22Rv1 (cell line): ENCODE measurements around the gene SPN.
"Not testable (repeated sequence)": the region's sequence is repeated elsewhere in the genome, so short reads cannot be mapped to it uniquely, and the experiment has no call there.

ENCODE experiments used
- H3K27ac ChIP-seq: fragments of 450-650 bp; 2 replicates; pipeline ENCODE4 v1.5.1; 2017
- ZFX ChIP-seq: fragments of 450-650 bp; IDR thresholded peaks from 2 replicates; pipeline ENCODE4 v1.6.1; 2017; ENCODE audit warnings: antibody characterized with exemption, borderline replicate concordance
- TF ChIP-seq, protein P1 (sequence below): fragments of 450-650 bp; IDR thresholded peaks from 2 replicates; pipeline ENCODE4 v1.5.1; 2017; ENCODE audit warnings: mild to moderate bottlenecking

Gene SPN, protein sequence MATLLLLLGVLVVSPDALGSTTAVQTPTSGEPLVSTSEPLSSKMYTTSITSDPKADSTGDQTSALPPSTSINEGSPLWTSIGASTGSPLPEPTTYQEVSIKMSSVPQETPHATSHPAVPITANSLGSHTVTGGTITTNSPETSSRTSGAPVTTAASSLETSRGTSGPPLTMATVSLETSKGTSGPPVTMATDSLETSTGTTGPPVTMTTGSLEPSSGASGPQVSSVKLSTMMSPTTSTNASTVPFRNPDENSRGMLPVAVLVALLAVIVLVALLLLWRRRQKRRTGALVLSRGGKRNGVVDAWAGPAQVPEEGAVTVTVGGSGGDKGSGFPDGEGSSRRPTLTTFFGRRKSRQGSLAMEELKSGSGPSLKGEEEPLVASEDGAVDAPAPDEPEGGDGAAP

DNA sequence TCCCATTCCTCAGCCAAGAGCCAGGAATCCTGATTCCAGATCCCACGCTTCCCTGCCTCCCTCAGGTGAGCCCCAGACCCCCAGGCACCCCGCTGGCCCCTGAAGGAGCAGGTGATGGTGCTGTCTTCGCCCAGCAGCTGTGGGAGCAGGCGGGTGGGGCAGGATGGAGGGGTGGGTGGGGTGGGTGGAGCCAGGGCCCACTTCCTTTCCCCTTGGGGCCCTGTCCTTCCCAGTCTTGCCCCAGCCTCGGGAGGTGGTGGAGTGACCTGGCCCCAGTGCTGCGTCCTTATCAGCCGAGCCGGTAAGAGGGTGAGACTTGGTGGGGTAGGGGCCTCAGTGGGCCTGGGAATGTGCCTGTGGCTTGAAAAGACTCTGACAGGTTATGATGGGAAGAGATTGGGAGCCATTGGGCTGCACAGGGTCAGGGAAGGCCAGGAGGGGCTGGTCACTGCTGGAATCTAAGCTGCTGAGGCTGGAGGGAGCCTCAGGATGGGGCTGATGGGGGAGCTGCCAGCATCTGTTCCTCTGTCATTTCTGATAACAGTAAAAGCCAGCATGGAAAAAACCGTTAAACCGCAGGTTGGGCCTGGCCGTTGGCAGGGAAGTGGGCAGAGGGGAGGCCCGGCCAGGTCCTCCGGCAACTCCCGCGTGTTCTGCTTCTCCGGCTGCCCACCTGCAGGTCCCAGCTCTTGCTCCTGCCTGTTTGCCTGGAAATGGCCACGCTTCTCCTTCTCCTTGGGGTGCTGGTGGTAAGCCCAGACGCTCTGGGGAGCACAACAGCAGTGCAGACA, at the start of gene SPN:
Gene SPN (plus strand): TSS at position 232 of the 791 bp plus-strand sequence. CDS start 482 bp downstream, at position 714.
- TF ChIP-seq, protein P1, sequence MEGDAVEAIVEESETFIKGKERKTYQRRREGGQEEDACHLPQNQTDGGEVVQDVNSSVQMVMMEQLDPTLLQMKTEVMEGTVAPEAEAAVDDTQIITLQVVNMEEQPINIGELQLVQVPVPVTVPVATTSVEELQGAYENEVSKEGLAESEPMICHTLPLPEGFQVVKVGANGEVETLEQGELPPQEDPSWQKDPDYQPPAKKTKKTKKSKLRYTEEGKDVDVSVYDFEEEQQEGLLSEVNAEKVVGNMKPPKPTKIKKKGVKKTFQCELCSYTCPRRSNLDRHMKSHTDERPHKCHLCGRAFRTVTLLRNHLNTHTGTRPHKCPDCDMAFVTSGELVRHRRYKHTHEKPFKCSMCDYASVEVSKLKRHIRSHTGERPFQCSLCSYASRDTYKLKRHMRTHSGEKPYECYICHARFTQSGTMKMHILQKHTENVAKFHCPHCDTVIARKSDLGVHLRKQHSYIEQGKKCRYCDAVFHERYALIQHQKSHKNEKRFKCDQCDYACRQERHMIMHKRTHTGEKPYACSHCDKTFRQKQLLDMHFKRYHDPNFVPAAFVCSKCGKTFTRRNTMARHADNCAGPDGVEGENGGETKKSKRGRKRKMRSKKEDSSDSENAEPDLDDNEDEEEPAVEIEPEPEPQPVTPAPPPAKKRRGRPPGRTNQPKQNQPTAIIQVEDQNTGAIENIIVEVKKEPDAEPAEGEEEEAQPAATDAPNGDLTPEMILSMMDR: no peak
- no peak for TF ChIP-seq ZFX
- no peak within 1 kb of the TSS for H3K27ac ChIP-seq

DNA sequence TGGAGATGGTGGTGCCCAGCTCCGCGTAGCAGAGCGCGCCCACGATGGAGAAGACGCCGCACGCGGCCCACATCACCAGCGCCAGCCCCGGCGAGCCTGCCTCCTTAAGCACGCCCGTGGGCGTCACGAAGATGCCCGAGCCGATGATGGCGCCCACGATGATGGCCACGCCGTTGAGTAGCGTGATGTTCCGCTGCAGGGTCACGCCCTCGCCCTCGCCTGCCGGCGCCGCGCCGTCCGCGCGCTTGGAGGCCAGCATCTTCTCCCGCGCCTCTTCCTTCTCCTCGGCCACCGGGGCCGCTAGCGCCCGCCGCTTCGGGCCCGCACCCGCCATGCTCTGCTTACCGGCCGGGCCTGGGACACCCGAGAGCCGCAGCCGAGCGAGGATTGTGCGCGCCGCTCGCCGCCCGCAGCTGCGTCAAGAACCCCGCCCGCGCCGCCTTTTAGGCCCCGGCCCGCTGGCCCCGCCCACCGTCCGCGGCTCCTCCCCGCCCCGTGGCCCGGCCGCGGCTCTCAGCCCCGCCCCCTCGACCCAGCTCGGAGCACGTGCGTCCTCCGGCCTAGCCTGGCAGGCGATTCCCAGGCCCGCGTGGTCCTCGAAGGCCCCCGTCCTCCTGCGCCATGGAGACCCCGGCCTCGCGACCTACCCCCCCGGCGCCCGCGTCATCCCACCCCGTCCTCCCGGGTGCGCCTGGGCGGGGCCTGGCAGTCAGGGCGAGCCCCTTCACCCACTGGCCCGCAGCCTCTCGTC, 49.6 kb upstream of the SPN start:
- peak overlapping the region; percentile 53 for H3K27ac ChIP-seq

DNA sequence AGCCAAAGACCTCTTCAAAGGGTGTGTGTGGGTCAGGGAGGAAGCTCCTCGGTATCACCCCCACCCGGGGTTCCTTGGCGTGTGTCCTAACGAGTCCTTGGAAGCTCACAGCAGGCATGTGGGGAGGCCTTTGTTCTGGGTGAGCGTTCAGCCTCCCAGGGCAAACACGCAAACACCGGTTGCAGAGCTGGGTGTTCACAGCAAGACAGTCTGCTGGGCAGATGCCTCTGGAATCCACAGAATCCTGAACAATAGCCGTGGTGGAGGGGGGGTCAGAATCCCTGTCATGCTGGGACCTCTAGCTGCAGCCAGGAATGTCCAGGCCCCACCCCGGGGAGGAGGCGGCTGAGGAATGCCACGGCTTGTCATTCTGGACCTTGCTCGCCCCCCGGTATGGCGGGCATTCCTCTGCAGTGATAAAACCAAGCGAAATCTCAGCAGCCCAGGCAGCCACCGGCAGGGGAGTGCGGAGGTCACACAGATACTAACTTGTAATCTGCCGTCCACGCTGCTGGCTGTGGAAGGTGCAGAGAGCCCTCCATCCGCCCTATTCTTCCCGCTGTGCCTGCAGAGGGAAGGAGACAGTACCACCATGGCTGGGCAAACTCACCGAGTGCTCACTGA, 48.2 kb upstream of the SPN start:
- H3K27ac ChIP-seq: not testable (repeated sequence)

DNA sequence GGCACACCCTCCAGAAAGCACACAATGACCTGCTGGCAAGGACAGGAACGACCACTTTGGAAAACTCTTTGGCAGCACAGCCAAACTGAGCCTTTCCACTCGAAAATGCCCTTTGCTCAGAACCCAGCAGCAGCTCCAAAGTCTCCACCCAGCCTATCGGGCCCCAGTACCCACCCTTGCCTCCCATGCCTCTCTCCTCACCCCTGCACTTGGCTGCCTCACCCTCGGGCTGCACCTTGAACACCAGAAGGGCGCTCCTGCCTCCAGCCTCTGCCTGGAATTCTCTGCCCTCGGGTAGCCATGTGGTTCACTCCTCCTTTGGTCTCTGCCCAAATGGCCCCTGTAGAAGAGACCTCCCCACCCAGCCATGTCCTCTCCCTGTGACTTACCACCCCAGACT, 46.9 kb upstream of the SPN start:
- not testable (repeated sequence) for H3K27ac ChIP-seq

DNA sequence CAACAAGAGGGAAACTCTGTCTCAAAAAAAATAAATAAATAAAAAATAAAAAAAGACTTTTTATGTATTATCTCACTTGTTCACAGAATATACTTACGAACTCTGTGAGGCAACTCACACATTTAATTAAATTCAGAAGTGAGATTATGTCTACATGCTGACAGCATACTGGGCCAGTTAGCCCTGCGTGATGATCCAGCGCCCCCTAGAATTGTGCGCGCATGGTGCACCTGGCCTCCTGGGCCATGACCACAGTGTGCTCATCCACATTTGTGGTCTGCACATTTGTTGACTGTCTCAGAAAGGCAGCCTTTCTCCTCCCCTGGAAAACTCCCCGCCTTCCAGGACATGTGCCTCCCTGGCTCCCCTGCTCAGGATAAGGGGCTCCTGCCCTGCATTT, 42.5 kb upstream of the SPN start:
- not testable (repeated sequence) for H3K27ac ChIP-seq
- TF ChIP-seq, protein P1: peak; percentile 27

DNA sequence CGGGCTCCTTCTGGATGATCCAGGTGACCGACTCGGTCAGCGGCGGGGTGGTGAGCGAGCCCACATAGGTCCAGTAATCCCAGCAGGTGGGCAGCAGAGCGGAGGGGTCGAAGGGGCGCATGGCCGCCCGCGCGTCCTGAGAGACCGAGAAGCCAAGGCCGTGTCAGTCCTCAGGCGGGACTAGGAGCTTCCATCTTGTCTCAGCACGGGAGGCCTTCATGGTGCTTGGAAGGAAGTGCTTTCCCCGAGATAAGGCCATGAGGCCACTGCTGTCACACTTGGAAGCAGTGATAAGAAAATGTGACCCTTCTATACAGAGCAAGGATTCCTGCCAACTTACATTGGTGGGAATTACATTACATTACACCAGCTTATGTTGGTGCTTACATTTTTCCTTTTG, 40.3 kb upstream of the SPN start:
- not testable (repeated sequence) for H3K27ac ChIP-seq

DNA sequence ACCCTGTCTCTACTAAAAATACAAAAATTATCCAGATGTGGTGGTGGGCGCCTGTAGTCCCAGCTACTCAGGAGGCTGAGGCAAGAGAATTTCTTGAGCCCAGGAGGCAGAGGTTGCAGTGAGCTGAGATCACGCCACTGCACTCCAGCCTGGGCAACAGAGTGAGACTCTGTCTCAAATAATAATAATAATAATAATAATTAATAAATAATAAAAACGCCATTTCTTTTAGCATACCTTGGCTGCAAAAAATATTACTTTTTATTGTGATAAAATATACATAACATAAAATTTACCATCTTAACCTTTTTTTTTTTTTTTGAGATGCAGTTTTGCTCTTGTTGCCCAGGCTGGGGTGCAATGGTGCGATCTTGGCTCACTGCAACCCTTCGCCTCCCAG, 39.8 kb upstream of the SPN start:
- H3K27ac ChIP-seq: not testable (repeated sequence)

DNA sequence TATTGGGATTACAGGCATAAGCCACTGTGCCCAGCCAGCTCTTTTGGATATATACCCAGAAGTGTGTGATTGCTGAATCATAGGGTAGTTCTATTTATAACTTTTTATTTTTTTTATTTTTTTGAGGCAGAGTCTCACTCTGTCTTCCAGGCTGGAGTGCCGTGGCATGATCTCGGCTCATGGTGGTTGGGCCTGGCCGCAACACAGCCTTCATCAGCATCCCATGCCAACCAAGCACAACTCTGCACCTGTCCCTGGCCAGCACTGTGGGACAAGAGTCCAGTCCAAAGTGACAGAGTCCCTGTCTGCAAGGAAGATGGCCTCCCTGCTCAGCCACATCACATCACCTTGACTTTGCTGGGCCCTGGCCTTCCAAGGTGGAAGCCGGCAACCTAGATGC, 37.9 kb upstream of the SPN start:
- not testable (repeated sequence) for H3K27ac ChIP-seq

DNA sequence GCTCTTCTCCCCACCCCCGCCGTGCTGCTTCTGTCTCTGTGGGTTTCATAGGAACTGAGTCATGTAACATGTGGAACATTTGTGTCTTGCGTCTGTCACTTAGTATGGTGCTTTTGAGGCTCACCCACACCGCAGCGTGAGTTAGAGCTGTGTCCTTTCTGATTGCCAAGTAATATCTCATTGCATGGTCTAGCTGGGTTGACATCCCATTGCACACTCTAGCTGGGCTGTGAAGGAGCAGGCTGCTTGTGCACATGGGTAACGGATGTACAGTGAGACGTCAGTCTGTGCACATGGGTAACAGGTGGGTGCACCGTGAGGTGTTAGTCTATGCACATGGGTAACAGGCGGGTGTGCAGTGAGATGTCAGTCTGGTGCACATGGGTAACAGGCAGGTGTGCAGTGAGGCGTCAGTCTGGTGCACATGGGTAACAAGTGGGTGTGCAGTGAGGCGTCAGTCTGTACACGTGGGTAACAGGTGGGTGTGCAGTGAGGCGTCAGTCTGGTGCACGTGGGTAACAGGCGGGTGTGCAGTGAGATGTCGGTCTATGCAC, 36.2 kb upstream of the SPN start:
- H3K27ac ChIP-seq: not testable (repeated sequence)

DNA sequence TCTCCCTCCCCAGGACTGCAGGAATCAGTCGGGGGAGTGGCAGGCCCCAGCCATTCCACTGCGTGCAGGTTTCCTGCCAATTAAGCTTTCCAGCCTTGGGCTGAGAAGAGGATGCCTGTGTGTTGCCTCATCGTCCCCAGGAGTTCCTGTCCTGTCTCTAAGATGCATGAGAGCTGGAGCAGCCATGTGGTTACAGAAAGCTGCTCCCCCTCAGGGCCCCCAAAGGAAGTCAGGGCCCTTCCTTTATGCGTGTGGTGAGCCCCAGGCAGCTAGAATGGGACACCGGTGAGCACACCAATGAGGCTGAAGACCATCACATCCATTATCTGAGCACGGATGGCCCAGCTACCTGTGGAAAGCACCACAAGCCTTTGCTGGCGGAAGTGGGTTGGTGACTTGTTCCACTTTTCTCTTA, 35.4 kb upstream of the SPN start:
- not testable (repeated sequence) for H3K27ac ChIP-seq

DNA sequence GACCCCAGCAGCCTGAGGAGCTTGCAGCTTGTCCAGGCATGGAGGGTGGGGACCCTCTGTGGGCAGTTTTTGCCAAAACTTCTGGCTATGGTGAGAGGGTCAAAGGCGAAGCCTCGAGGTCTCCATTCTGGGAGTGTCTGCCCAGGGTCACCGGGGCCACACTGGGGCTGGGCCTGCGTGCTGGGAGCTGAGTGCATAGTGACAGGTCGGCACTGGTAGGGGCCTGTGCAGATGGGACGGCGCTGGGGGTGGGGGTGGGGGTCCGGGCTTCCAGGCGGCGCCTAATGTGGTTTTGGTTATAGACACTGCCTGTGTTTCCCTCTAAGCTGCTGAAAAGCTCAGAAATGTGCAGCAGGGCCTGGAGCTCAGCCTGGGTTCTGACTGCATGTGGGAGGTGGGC, 34.3 kb upstream of the SPN start:
- not testable (repeated sequence) for H3K27ac ChIP-seq

DNA sequence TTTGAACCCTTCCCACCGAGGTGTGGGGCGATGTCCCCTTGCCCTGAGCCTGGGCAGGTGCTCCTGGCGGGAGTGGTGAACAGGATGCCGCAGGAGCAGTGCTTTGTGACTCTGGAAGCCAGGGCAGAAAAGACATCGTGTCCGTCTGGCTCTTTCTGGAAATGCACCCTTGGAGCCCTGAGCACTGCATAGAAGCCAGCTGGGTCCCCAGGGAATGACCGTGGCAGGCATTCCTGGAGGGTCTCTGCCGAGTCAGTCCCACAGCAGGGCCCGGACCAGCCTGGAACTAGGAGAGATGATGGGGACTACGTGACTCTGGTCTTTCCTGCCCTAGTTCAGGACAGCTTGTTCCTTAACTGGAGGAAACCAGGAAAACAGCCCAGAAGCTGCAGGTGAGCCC, 33.7 kb upstream of the SPN start:
- H3K27ac ChIP-seq: not testable (repeated sequence)

DNA sequence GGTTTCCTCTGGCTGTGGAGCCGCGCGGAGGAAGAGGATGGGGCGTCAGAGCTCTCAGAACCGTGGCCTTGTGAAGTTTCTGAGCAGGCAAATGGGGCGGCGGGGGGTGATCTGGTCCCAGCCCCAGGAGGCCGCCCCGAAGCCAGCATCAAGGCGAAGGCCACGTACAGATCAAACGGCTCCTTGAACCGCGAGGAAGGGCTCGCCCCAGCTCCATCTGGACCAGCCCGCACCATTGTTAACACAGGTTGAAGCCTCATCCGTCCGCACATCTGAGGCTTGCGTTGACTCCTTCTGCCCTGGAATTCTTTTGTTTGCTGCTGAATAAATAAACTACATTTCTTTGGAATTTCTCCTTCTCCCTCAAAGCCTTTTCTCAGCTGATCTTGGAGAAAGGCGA, 31.4 kb upstream of the SPN start:
- H3K27ac ChIP-seq: not testable (repeated sequence)

DNA sequence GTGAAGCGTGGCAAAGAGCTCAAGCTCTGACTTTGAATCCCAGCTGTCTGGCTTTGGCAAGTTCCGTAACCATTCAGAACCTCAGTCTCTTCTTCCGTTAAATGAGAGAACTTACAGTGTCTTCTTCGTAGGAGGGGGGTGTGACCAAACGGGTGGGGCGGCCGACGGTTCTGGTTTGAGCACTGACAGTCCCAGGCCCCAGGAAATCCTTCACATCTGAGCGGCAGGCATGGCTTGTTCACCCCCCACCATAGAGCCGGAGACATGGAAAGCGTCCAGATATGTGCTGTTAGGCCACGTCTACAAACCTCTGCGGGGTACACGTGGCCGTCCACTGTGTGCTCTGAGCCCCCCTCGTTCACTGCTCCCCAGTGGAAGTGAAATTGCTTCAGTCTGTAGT, 27.1 kb upstream of the SPN start:
- not testable (repeated sequence) for H3K27ac ChIP-seq

DNA sequence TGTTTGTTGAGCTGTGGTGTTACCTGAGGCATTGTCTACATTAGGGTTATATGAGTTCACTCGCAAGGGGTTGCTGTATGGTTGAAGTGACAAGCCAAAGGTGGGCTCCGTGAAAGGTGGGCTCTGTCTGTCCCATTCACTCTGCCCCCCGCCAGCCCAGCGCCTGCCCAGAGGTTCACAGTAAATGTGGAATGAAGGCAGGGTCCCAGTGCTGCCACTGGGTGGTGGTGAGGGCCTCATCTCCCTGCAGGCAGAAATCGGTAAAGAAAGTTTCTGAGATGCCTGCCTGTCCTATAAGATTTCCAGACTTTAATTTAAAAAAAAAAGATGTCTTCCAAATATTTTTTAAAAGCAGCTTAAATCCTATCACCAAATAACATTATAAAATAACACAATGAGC, 26.7 kb upstream of the SPN start:
- not testable (repeated sequence) for H3K27ac ChIP-seq

DNA sequence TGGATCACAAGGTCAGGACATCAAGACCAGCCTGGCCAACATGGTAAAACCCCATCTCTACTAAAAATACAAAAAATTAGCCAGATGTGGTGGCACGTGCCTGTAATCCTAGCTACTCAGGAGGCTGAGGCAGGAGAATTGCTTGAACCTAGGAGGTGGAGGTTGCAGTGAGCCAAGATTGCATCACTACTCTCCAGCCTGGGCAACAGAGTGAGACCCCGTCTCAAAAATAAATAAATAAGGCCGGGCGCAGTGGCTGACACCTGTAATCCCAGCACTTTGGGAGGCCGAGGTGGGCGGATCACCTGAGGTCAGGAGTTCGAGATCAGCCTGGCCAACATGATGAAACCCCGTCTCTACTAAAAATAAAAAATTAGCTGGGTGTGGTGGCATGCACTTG, 24.3 kb upstream of the SPN start:
- H3K27ac ChIP-seq: not testable (repeated sequence)
